OCI-LY3 (cell line): ENCODE measurements around the gene IPCEF1.

Experiments used
- EZH2phosphoT487 ChIP-seq: fragments of 200-600 bp; shearing (Covaris generic); IDR thresholded peaks from 2 replicates; pipeline ENCODE4 v1.6.1; 2018; ENCODE audit warnings: antibody characterized with exemption, mixed run types, low read depth
- TF ChIP-seq, protein P1 (sequence below): fragments of 200-600, 300-600 bp; sonication (generic); IDR thresholded peaks from 2 replicates; pipeline ENCODE4 v1.5.1; 2014; ENCODE audit warnings: antibody characterized with exemption, low read length, low read depth

GRCh38 chr6:154378518-154378917 lies 21.9 kb upstream of the IPCEF1 start:
- TF ChIP-seq, protein P1, sequence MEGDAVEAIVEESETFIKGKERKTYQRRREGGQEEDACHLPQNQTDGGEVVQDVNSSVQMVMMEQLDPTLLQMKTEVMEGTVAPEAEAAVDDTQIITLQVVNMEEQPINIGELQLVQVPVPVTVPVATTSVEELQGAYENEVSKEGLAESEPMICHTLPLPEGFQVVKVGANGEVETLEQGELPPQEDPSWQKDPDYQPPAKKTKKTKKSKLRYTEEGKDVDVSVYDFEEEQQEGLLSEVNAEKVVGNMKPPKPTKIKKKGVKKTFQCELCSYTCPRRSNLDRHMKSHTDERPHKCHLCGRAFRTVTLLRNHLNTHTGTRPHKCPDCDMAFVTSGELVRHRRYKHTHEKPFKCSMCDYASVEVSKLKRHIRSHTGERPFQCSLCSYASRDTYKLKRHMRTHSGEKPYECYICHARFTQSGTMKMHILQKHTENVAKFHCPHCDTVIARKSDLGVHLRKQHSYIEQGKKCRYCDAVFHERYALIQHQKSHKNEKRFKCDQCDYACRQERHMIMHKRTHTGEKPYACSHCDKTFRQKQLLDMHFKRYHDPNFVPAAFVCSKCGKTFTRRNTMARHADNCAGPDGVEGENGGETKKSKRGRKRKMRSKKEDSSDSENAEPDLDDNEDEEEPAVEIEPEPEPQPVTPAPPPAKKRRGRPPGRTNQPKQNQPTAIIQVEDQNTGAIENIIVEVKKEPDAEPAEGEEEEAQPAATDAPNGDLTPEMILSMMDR: no peak
- TF ChIP-seq EZH2phosphoT487: no peak
